SU-DHL-6 (cell line): ENCODE measurements around the gene VAC14.

Experiments
- H2AFZ ChIP-seq: fragments of 200-600 bp; sonication (generic); 2 replicates; pipeline ENCODE4 v1.6.1; 2014; ENCODE audit warnings: low read depth, mild to moderate bottlenecking, moderate library complexity, mixed read lengths, antibody characterized with exemption, low read length; ENCODE audit not compliant: severe bottlenecking
- H3F3A ChIP-seq: fragments of 200-600 bp; shearing (Covaris generic); 2 replicates; pipeline ENCODE4 v1.6.0; 2016; ENCODE audit warnings: antibody characterized with exemption, mild to moderate bottlenecking; ENCODE audit not compliant: insufficient read depth
- H3K27ac ChIP-seq: fragments of 200-600 bp; sonication (generic); 2 replicates; pipeline ENCODE4 v1.5.1; 2016; ENCODE audit warnings: low read depth, mild to moderate bottlenecking, low read length, moderate library complexity, mixed read lengths
- H3K27me3 ChIP-seq: fragments of 200-600 bp; sonication (generic), shearing (Covaris generic); 2 replicates; pipeline ENCODE4 v1.6.0; 2014; ENCODE audit warnings: mild to moderate bottlenecking, low read length
- H3K36me3 ChIP-seq: fragments of 200-600 bp; sonication (generic); 2 replicates; pipeline ENCODE4 v1.6.1; 2014; ENCODE audit warnings: mild to moderate bottlenecking, low read length, mixed read lengths
- H3K4me2 ChIP-seq: fragments of 300-600, 200-600 bp; shearing (Covaris generic), sonication (generic); 2 replicates; pipeline ENCODE4 v1.6.0; 2014; ENCODE audit warnings: low read length, low read depth, mild to moderate bottlenecking; ENCODE audit not compliant: poor library complexity, severe bottlenecking
- H3K4me3 ChIP-seq: fragments of 200-600 bp; sonication (generic); 2 replicates; pipeline ENCODE4 v1.5.1; 2014; ENCODE audit warnings: antibody characterized with exemption, low read length, mild to moderate bottlenecking, mixed read lengths; ENCODE audit not compliant: insufficient read depth, poor library complexity, severe bottlenecking
- H3K79me2 ChIP-seq: fragments of 200-600 bp; sonication (generic); 2 replicates; pipeline ENCODE4 v1.6.1; 2014; ENCODE audit warnings: mild to moderate bottlenecking, low read length, moderate library complexity; ENCODE audit not compliant: insufficient read depth
- H3K9ac ChIP-seq: fragments of 200-600 bp; sonication (generic); 2 replicates; pipeline ENCODE4 v1.7.0; 2014; ENCODE audit warnings: mild to moderate bottlenecking, low read length
- H3K9me2 ChIP-seq: fragments of 200-600 bp; sonication (generic); replicated peaks from 2 replicates; pipeline ENCODE4 v1.6.1; 2014; ENCODE audit warnings: low read length; ENCODE audit not compliant: insufficient read depth
- H3K9me3 ChIP-seq: fragments of 200-600 bp; sonication (generic); 2 replicates; pipeline ENCODE4 v1.6.1; 2014; ENCODE audit warnings: low read length, mixed read lengths; ENCODE audit not compliant: insufficient read depth
- H4K20me1 ChIP-seq: fragments of 200-600 bp; sonication (generic); 2 replicates; pipeline ENCODE4 v1.6.1; 2014; ENCODE audit warnings: low read depth, mild to moderate bottlenecking, antibody characterized with exemption, low read length, moderate library complexity, mixed read lengths
- EZH2phosphoT487 ChIP-seq: fragments of 200-600 bp; sonication (generic), shearing (Covaris generic); conservative IDR thresholded peaks from 2 replicates; pipeline ENCODE4 v1.6.1; 2018; ENCODE audit warnings: mild to moderate bottlenecking, antibody characterized with exemption, low read length, moderate library complexity, mixed read lengths
- TF ChIP-seq, protein P1 (sequence below): fragments of 200-600 bp; sonication (generic); IDR thresholded peaks from one replicate; pipeline ENCODE4 v1.5.1; 2017; ENCODE audit warnings: antibody characterized with exemption, mild to moderate bottlenecking, low read length, moderate library complexity; ENCODE audit not compliant: insufficient read depth, poor library complexity, severe bottlenecking

VAC14 gene

DNA sequence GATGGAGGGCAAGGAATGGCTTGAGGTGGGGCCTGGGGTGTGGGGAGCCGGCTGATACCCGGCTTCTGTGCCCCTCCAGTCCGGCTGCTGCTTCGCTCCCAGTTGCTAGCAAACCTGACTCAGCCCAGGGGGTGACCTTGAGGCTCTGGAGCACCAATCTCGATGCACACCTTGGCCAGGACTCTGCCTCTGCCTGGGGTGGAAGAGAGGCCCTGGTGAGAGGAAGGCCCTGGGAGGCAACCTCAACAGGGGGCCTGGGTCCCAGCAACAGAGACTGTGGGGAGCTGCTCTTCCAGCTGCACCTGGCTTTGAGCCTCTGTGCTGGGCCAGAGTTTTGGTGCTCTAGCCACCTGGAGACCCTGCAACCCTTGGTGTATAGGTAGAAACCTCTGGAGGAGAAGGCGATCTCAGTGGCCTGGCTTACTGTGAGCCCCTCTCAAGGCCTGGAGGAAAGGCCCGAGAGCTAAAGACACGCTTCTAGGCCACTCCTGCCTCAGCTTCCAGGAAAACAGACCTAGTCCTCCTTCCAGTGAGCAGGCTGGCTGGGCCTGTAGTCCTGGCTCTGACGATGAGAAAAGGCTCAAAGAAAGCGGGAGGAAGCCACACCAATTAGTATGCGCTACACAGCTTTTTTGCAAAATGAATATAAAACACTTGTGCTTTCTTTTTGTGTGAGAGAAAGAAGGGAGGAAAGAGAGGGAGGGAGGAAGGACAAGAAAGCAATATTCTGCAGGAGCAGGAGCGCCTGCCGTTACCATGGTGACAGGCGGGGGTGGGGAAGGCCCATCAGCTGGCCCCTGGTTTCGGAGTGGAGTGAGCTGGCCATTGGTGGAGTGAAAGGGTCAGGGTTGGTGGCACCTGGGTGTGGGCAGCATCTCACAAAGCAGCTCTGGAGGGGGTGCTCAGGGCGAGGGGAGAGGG is 51.0 kb downstream of the VAC14 start:
- Histone ChIP-seq H3K4me2 (no peak overlapping the region), H3K27ac (no peak overlapping the region)

DNA sequence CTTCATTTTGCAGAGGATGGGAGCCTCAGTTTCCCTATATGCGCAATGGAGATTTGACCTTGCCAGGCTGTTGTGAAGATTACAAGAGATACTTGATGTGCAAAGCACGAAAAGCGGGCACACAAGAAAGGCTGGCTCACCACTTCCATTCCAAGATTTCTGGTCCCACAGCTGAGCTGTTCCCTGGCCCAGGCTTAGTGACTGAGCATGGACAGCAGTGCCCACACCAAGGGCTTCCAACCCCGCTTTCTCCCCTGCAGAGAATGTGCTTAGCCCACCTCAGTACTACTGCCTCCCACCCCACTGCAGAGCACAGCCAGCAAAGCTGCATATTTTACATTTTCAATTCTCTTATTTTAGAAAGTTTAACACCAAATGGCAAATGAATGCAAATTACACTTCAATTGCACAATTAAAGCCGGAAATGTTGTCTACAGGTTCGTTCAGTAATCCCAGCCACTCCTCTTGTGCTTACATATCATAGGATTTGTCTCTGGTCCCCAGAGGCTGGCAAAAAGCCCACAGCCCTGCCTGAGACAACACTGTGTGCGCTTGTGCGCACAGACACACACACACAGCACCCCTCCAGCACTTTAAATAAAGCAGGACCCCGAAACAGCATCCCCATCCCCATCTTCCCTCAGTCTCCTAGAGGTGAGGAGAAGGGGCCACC is 51.8 kb downstream of the VAC14 start:
- Histone ChIP-seq H2AFZ (no peak overlapping the region), H3K9me2 (no peaks in the 10 kb centered on the region), H3K4me2 (no peak overlapping the region), H3K9me3 (no peaks in the 10 kb centered on the region), H3K27ac (no peak overlapping the region), H4K20me1 (no peaks in the 10 kb centered on the region), H3K4me3 (no peak overlapping the region), H3K36me3 (no peaks in the 10 kb centered on the region), H3K27me3 (no peaks in the 10 kb centered on the region), H3K9ac (no peak overlapping the region), H3K79me2 (no peaks in the 10 kb centered on the region), H3F3A (no peaks in the 10 kb centered on the region)
- no peak for TF ChIP-seq EZH2phosphoT487
- TF ChIP-seq, protein P1, sequence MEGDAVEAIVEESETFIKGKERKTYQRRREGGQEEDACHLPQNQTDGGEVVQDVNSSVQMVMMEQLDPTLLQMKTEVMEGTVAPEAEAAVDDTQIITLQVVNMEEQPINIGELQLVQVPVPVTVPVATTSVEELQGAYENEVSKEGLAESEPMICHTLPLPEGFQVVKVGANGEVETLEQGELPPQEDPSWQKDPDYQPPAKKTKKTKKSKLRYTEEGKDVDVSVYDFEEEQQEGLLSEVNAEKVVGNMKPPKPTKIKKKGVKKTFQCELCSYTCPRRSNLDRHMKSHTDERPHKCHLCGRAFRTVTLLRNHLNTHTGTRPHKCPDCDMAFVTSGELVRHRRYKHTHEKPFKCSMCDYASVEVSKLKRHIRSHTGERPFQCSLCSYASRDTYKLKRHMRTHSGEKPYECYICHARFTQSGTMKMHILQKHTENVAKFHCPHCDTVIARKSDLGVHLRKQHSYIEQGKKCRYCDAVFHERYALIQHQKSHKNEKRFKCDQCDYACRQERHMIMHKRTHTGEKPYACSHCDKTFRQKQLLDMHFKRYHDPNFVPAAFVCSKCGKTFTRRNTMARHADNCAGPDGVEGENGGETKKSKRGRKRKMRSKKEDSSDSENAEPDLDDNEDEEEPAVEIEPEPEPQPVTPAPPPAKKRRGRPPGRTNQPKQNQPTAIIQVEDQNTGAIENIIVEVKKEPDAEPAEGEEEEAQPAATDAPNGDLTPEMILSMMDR = no peak

More for the DNA sequence above, 51.0 kb downstream of the VAC14 start:
- H4K20me1 ChIP-seq = no peaks in the 10 kb centered on the region
- H3K27me3 ChIP-seq = no peaks in the 10 kb centered on the region
- H3K9ac ChIP-seq = no peak overlapping the region
- H3K36me3 ChIP-seq = no peaks in the 10 kb centered on the region
- no peaks in the 10 kb centered on the region for H3K79me2 ChIP-seq
- H3F3A ChIP-seq = no peaks in the 10 kb centered on the region
- no peaks in the 10 kb centered on the region for H3K9me2 ChIP-seq
- no peaks in the 10 kb centered on the region for H3K9me3 ChIP-seq
- H2AFZ ChIP-seq = no peak overlapping the region
- TF ChIP-seq, protein P1 = no peak
- no peak for TF ChIP-seq EZH2phosphoT487
- no peak overlapping the region for H3K4me3 ChIP-seq

DNA sequence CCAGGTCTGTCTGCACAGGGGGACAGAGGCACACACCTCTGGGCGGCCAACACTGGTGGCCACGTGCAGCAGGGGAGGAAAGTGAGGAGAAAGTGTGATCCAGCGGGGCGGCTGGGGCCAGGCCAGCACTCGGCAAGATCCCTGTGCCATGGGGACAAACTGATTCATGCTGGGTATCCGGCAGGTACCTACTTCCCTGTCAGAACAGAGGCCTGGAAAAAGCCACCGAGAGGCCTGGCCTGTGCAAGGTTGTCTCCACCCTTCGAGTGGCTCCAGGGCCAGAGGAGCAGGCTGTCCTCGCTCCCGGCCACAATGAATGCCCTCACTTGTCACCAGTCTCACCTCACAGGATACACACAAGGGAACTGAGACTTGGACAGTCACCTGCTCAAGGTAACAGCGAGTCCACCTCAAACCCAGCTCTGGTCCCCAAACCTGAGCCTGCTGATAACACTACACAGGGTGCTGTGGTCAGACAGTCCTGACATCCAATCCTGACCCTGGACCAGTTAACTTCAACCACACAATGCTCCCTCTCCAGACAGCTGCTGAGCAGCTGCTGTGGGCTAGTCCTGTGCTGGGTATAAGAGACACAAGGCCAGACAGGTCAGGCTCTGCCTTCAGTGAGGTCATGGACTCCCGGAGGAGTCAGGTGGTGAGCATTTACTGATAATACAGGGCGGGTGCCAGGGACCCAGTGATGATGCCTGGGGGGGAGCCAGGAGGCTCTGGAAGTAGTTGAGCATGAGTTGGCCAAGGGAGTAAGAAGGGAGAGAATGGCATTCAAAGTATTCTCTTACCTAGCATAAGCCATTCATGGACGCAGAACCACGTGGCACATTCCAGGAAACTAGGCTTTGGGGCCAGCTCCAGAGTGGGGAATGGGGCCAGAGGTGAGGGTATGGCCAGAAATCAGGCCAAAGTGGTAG is 53.0 kb downstream of the VAC14 start:
- no peak overlapping the region for H3K4me3 ChIP-seq
- TF ChIP-seq, protein P1 = no peak
- TF ChIP-seq EZH2phosphoT487 = no peak

More for the DNA sequence above, 53.0 kb downstream of the VAC14 start:
- H3K27ac ChIP-seq = no peak overlapping the region
- no peaks in the 10 kb centered on the region for H3K9me2 ChIP-seq
- H3K9me3 ChIP-seq = no peaks in the 10 kb centered on the region
- H3F3A ChIP-seq = no peaks in the 10 kb centered on the region
- no peak overlapping the region for H2AFZ ChIP-seq
- no peaks in the 10 kb centered on the region for H3K79me2 ChIP-seq
- no peaks in the 10 kb centered on the region for H3K27me3 ChIP-seq
- H3K9ac ChIP-seq = no peak overlapping the region
- H4K20me1 ChIP-seq = no peaks in the 10 kb centered on the region
- H3K36me3 ChIP-seq = no peaks in the 10 kb centered on the region
- H3K4me2 ChIP-seq = no peak overlapping the region
